Ishikawa (cell line): Measurements from ENCODE around the gene ABHD2.
A peak's percentile ranks its signal among the peaks of the same experiment; 100 is the strongest.

Experiments
- CEBPB ChIP-seq: IDR thresholded peaks from 2 replicates; pipeline ENCODE4 v1.6.1; 2012
- CREB1 ChIP-seq: IDR thresholded peaks from 2 replicates; pipeline ENCODE4 v1.6.1; 2012; ENCODE audit warnings: low read depth
- EGR1 ChIP-seq: IDR thresholded peaks from 2 replicates; pipeline ENCODE4 v1.6.1; 2012
- EP300 ChIP-seq: IDR thresholded peaks from 2 replicates; pipeline ENCODE4 v1.6.1; 2012; ENCODE audit warnings: borderline replicate concordance
- FOXM1 ChIP-seq: IDR thresholded peaks from 2 replicates; pipeline ENCODE4 v1.6.1; 2012; ENCODE audit warnings: low read depth, borderline replicate concordance
- MAX ChIP-seq: IDR thresholded peaks from 2 replicates; pipeline ENCODE4 v1.6.1; 2012
- NFIC ChIP-seq: IDR thresholded peaks from 2 replicates; pipeline ENCODE4 v1.6.1; 2012
- RAD21 ChIP-seq: IDR thresholded peaks from 2 replicates; pipeline ENCODE4 v1.6.1; 2012; ENCODE audit warnings: low read depth
- REST ChIP-seq: IDR thresholded peaks from 2 replicates; pipeline ENCODE4 v1.6.1; 2012; ENCODE audit warnings: low read depth, mild to moderate bottlenecking
- TAF1 ChIP-seq: IDR thresholded peaks from 2 replicates; pipeline ENCODE4 v1.6.1; 2012; ENCODE audit warnings: low read depth, mild to moderate bottlenecking
- TCF12 ChIP-seq: IDR thresholded peaks from 2 replicates; pipeline ENCODE4 v1.6.1; 2012; ENCODE audit warnings: low read depth
- TEAD4 ChIP-seq: IDR thresholded peaks from 2 replicates; pipeline ENCODE4 v1.6.1; 2012
- USF1 ChIP-seq: IDR thresholded peaks from 2 replicates; pipeline ENCODE4 v1.6.1; 2012
- YY1 ChIP-seq: IDR thresholded peaks from 2 replicates; pipeline ENCODE4 v1.6.1; 2012; ENCODE audit warnings: low read depth
- ZBTB7A ChIP-seq: IDR thresholded peaks from 2 replicates; pipeline ENCODE4 v1.6.1; 2012; ENCODE audit warnings: low read depth

ABHD2 gene

GRCh38 chr15:89126009-89126408 lies 37.8 kb downstream of the ABHD2 start:
- no peak for TF ChIP-seq RAD21
- TF ChIP-seq NFIC = no peak
- no peak for TF ChIP-seq USF1
- no peak for TF ChIP-seq YY1
- no peak for TF ChIP-seq EGR1
- no peak for TF ChIP-seq CEBPB
- no peak for TF ChIP-seq EP300
- TF ChIP-seq TEAD4 = no peak
- no peak for TF ChIP-seq REST
- TF ChIP-seq ZBTB7A = no peak
- TF ChIP-seq CREB1 = no peak
- TF ChIP-seq FOXM1 = no peak
- no peak for TF ChIP-seq MAX
- TF ChIP-seq TAF1 = no peak
- TF ChIP-seq TCF12 = no peak

- no peak for TF ChIP-seq EP300
- no peak for TF ChIP-seq NFIC
- TF ChIP-seq CREB1 = no peak
- no peak for TF ChIP-seq TEAD4
- no peak for TF ChIP-seq USF1
- TF ChIP-seq TCF12 = no peak
- no peak for TF ChIP-seq EGR1
- no peak for TF ChIP-seq FOXM1
- TF ChIP-seq CEBPB = no peak
- TF ChIP-seq YY1 = no peak
- no peak for TF ChIP-seq RAD21
- no peak for TF ChIP-seq TAF1
- TF ChIP-seq REST = no peak
- TF ChIP-seq MAX = no peak
- no peak for TF ChIP-seq ZBTB7A
Observed at GRCh38 chr15:89127054-89127702, 38.9 kb downstream of the ABHD2 start.

GRCh38 chr15:89128320-89129122 lies 40.3 kb downstream of the ABHD2 start:
- TF ChIP-seq EGR1 (no peak), FOXM1 (no peak), MAX (no peak), YY1 (no peak), CREB1 (no peak), TCF12 (no peak), ZBTB7A (no peak), RAD21 (no peak)

- TF ChIP-seq RAD21 = peak; percentile 76
- TF ChIP-seq TEAD4 = no peak
Observed at GRCh38 chr15:89129123-89129815, 41.0 kb downstream of the ABHD2 start.

- TF ChIP-seq REST (no peak), CEBPB (no peak), RAD21 (no peak), TAF1 (no peak), MAX (no peak), YY1 (no peak), USF1 (no peak), TEAD4 (no peak), CREB1 (no peak)
Observed at GRCh38 chr15:89129816-89130134, 41.5 kb downstream of the ABHD2 start.
